HepG2 (cell line): Measurements from ENCODE around the gene BTG1. TPM values are rescaled to one million over a fixed set of nuclear protein-coding genes. Genes with fewer than 3 reads are reported as not detected.

Source experiments
- AHDC1 ChIP-seq: sonication (generic); formaldehyde crosslinking; IDR thresholded peaks from 2 replicates; pipeline ENCODE4 v1.5.1; 2020; ENCODE audit warnings: mild to moderate bottlenecking, missing genetic modification reagents, borderline replicate concordance
- ARID2 ChIP-seq: sonication (generic); formaldehyde crosslinking; IDR thresholded peaks from 2 replicates; pipeline ENCODE4 v1.8.1; 2022; ENCODE audit warnings: mild to moderate bottlenecking, missing genetic modification reagents, borderline replicate concordance
- CTCF ChIP-seq: sonication (generic); formaldehyde crosslinking; IDR thresholded peaks from 2 replicates; pipeline ENCODE4 v1.5.0; 2020; ENCODE audit warnings: mild to moderate bottlenecking, missing genetic modification reagents, moderate library complexity
- HNF1A ChIP-seq, 2 experiments: sonication (generic) in 1 of 2; formaldehyde crosslinking in 1 of 2; IDR thresholded peaks; 2 replicates each; pipeline versions ENCODE4 v1.4.0 to v1.6.1; 2016 to 2020; ENCODE audit warnings: borderline replicate concordance in 1 of 2, low read depth in 1 of 2, mild to moderate bottlenecking in 1 of 2, missing genetic modification reagents in 1 of 2
- HNF4A ChIP-seq: sonication (generic); formaldehyde crosslinking; IDR thresholded peaks from 2 replicates; pipeline ENCODE4 v1.4.0; 2020; ENCODE audit warnings: missing genetic modification reagents
- MXI1 ChIP-seq: IDR thresholded peaks from 3 replicates; pipeline ENCODE4 v1.6.1; 2012; ENCODE audit warnings: low read depth, low read length, inconsistent platforms, borderline replicate concordance
- polyA plus RNA-seq, 8 experiments: library from polyadenylated mRNA; depleted of rRNA in 3 of 8; stranded (reverse) in 7 of 8; unstranded in 1 of 8; fragments of >200 nt; fragmentation: Illumina TruSeq in 4 of 8; extraction: Trizol in 4 of 8; gene quantifications; 2 replicates each; pipeline versions ENCODE4 v1.2.1 to v1.2.3, GENCODE V29; 2011 to 2016; ENCODE audit warnings: low read depth in 4 of 8, missing spikeins in 1 of 8, mixed read lengths in 1 of 8; ENCODE audit not compliant: insufficient read depth in 1 of 8
- total RNA-seq, 5 experiments: library from RNA; depleted of rRNA; stranded (reverse); fragments of >200 nt; fragmentation: Illumina TruSeq; extraction: Trizol; gene quantifications; 2 replicates each; pipeline ENCODE4 v1.2.3, GENCODE V29; 2016; ENCODE audit warnings: low read depth in 1 of 5
- TF ChIP-seq, protein P1 (sequence below): sonication (generic); formaldehyde crosslinking; IDR thresholded peaks from 2 replicates; pipeline ENCODE4; 2020; ENCODE audit warnings: missing genetic modification reagents, mild to moderate bottlenecking, borderline replicate concordance
- TF ChIP-seq, protein P2 (sequence below): sonication (generic); formaldehyde crosslinking; IDR thresholded peaks from 2 replicates; pipeline ENCODE4 v1.4.0; 2020; ENCODE audit warnings: mild to moderate bottlenecking, low read depth, missing genetic modification reagents

The BTG1 gene
- total and polyA plus RNA-seq, 2 of the 13 experiments (the other 11 are each of a cell fraction or from before 2014, with no cell fraction given), result 7.5 to 16.7 TPM

GRCh38 chr12:92143686-92144630, 1.7 kb downstream of the BTG1 start (continued):
- TF ChIP-seq HNF1A (IDR thresholded peaks at IDR 0.05; ENCODE audit: low read depth) (no peak), HNF1A (CRISPR knock-in tag; IDR thresholded peaks at IDR 0.05; ENCODE audit: borderline replicate concordance) (peak; percentile 4; the same call in 1 of the 2 replicates), HNF4A (CRISPR knock-in tag) (peak; percentile 35; the same call in 1 of the 2 replicates), MXI1 (peak; percentile 20; the same call in 1 of the 3 replicates), CTCF (CRISPR knock-in tag) (peak; percentile 85), AHDC1 (0 out of 2 replicates have a peak, but pooled peaks have one; percentile 20), ARID2 (CRISPR knock-in tag) (0 out of 2 replicates have a peak, but pooled peaks have one; percentile 65)
- TF ChIP-seq, protein P1, sequence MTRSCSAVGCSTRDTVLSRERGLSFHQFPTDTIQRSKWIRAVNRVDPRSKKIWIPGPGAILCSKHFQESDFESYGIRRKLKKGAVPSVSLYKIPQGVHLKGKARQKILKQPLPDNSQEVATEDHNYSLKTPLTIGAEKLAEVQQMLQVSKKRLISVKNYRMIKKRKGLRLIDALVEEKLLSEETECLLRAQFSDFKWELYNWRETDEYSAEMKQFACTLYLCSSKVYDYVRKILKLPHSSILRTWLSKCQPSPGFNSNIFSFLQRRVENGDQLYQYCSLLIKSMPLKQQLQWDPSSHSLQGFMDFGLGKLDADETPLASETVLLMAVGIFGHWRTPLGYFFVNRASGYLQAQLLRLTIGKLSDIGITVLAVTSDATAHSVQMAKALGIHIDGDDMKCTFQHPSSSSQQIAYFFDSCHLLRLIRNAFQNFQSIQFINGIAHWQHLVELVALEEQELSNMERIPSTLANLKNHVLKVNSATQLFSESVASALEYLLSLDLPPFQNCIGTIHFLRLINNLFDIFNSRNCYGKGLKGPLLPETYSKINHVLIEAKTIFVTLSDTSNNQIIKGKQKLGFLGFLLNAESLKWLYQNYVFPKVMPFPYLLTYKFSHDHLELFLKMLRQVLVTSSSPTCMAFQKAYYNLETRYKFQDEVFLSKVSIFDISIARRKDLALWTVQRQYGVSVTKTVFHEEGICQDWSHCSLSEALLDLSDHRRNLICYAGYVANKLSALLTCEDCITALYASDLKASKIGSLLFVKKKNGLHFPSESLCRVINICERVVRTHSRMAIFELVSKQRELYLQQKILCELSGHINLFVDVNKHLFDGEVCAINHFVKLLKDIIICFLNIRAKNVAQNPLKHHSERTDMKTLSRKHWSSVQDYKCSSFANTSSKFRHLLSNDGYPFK (CRISPR knock-in tag), result no peak
- TF ChIP-seq, protein P2, sequence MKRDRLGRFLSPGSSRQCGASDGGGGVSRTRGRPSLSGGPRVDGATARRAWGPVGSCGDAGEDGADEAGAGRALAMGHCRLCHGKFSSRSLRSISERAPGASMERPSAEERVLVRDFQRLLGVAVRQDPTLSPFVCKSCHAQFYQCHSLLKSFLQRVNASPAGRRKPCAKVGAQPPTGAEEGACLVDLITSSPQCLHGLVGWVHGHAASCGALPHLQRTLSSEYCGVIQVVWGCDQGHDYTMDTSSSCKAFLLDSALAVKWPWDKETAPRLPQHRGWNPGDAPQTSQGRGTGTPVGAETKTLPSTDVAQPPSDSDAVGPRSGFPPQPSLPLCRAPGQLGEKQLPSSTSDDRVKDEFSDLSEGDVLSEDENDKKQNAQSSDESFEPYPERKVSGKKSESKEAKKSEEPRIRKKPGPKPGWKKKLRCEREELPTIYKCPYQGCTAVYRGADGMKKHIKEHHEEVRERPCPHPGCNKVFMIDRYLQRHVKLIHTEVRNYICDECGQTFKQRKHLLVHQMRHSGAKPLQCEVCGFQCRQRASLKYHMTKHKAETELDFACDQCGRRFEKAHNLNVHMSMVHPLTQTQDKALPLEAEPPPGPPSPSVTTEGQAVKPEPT (CRISPR knock-in tag), result no peak
